ENCODE measurements around the gene KLK4.
A peak's percentile ranks its signal among the peaks of the same experiment; 100 is the strongest.

Gene KLK4

GRCh38 chr19:50878851-50879250, 32.3 kb downstream of the KLK4 start:
- DNase-seq: no peak

GRCh38 chr19:50877338-50877737, 33.9 kb downstream of the KLK4 start:
- no peak for DNase-seq

- no peak for DNase-seq
These were observed 34.7 kb downstream of the KLK4 start for GRCh38 chr19:50876456-50876855.

GRCh38 chr19:50875795-50876422, 35.3 kb downstream of the KLK4 start:
- no peak for DNase-seq

GRCh38 chr19:50874211-50874610, 37.0 kb downstream of the KLK4 start:
- no peak for DNase-seq

- DNase-seq: no peak
These were observed 38.1 kb downstream of the KLK4 start, which contains the start of gene KLK2 for GRCh38 chr19:50873056-50873455. KLK2 (plus strand) TSS chr19:50873439; CDS start chr19:50873474, 35 bp downstream.

GRCh38 chr19:50870417-50871089, 40.6 kb downstream of the KLK4 start:
- DNase-seq: peak in 1 of 2 donors; percentile 46

- DNase-seq: no peak
These were observed 41.7 kb downstream of the KLK4 start for GRCh38 chr19:50869479-50869878.

GRCh38 chr19:50861496-50862286, 49.5 kb downstream of the KLK4 start:
- no peak for DNase-seq

GRCh38 chr19:50861010-50861409, 50.2 kb downstream of the KLK4 start:
- no peak for DNase-seq

- DNase-seq: no peak
These were observed 51.3 kb downstream of the KLK4 start for GRCh38 chr19:50859849-50860248.

GRCh38 chr19:50858886-50859285, 52.3 kb downstream of the KLK4 start:
- DNase-seq: no peak

GRCh38 chr19:50857366-50857765, 53.8 kb downstream of the KLK4 start:
- DNase-seq: no peak

Data from stimulated activated CD4-positive, alpha-beta T cell treated with anti-CD3 and anti-CD28 coated beads, Interleukin-2, amount 100 ng/mL, for 24 hours (primary cell).